Myometrial cell (primary cell): ENCODE measurements around the gene AUP1. TPM values are rescaled to one million over a fixed set of nuclear protein-coding genes. Genes with fewer than 3 reads are reported as not detected.

Experiments used
- total RNA-seq: library from RNA; depleted of rRNA; stranded (reverse); fragments of >200 nt; gene quantifications from 2 replicates; pipeline ENCODE4 v1.2.3, GENCODE V29; 2015

Gene AUP1, protein sequence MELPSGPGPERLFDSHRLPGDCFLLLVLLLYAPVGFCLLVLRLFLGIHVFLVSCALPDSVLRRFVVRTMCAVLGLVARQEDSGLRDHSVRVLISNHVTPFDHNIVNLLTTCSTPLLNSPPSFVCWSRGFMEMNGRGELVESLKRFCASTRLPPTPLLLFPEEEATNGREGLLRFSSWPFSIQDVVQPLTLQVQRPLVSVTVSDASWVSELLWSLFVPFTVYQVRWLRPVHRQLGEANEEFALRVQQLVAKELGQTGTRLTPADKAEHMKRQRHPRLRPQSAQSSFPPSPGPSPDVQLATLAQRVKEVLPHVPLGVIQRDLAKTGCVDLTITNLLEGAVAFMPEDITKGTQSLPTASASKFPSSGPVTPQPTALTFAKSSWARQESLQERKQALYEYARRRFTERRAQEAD
- 84.5 and 84.9 TPM in 2 replicates for total RNA-seq

GRCh38 chr2:74529357-74530238 is at the start of gene AUP1, which contains the start of gene HTRA2:
AUP1 (minus strand) TSS chr2:74529706; CDS start chr2:74529629, 77 bp downstream.
HTRA2 (plus strand) TSS chr2:74529933; CDS start chr2:74530007, 74 bp downstream.

DNA sequence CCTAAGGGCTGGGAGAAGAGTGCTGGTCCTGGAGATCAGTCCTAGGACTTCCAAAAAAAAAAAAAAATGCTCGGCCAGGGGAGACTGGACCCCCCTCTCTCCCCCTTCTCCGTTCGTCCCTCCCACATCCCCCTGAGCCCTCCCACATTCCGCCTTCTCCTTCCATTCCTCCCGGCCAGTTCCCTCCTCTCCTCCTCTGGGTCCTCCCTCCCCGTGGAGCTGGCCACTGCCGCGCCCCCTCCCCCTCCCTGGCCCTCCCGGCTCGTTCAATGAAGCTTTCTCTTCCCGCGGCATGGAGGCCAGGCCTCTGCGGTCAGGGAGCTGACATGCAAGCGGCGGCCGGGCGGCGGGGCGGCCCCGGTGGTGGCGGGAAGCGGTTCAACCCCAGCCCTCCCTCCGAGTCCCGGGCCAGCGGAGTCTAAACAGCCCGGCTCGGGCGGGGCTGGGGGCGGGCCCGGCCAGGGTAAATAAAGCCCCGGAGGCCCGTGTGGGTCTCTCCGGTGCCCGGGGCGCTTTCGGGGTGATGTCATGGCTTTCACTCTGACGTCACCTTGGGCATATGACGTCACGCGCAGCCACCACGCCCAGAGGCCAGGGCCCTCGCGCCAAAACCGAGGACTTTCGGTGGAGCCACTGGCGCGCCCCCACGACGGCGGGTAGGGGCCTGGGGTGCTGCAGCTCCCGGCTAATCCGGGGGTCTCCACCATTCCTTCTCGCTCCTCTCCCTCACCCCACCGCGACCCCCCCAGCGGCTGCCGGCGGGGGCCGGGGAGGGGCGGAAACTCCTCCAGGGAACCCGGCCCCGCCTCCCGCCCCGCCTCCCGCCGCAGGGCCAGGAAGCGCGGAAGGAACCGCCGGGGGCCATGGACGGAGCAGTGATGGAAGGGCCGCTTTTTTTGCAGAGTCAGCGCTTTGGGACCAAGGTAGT is 24.6 kb upstream of the AUP1 start, which contains the start of the genes DOK1 and LOXL3:
Gene DOK1, plus strand, starts transcription at position 829 of the 928 bp plus-strand sequence. Its CDS starts 35 bp downstream, at position 864.
Gene LOXL3, minus strand, starts transcription at position 51 of the 928 bp plus-strand sequence. CDS start 1,308 bp downstream, outside the sequence.

GRCh38 chr2:74525717-74526648 is 3.5 kb downstream of the AUP1 start, which contains the start of gene DQX1:
DQX1 (minus strand) TSS chr2:74526231; CDS start chr2:74525729, 502 bp downstream.

DNA sequence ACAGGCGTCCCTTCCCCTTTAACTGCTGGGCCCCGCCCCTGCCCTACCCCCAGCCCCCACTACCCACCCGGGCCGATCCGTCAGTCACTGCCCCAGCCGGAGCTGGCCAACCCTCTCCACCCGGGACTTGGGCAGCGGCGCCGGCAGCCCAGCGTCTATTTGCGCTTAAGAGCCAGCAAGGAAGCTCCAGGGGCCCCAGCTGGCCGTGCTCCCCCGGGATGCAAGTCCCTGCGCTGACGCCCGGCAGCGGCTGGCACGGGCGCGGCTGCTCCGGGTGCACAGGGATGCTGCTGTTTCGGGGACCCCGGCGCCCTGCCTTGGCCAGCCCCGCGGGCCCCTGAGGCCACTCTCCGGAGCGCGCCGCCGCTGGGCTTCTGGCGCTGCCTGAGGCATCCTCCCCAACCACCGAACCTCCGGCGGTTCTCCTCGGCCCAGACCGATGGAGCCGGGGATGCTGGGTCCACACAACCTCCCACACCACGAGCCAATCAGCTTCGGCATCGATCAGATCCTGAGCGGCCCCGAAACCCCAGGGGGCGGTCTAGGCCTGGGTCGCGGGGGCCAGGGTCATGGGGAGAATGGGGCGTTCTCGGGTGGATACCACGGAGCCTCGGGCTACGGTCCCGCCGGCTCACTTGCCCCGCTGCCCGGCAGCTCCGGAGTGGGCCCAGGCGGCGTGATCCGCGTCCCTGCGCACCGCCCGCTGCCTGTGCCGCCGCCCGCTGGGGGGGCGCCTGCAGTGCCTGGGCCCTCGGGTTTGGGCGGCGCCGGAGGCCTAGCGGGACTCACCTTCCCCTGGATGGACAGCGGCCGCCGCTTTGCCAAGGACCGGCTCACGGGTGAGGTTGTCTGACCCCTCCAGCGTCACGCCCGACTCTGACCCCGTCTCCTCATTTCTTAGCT is 14.9 kb downstream of the AUP1 start, which contains the start of gene TLX2:
Gene TLX2, plus strand, starts transcription at position 83 of the 903 bp plus-strand sequence. Its CDS starts 357 bp downstream, at position 440.

GRCh38 chr2:74507145-74507925 is 22.2 kb downstream of the AUP1 start, which contains the start of gene PCGF1:
PCGF1 (minus strand) TSS chr2:74507695; CDS start chr2:74507668, 27 bp downstream.

GRCh38 chr2:74499267-74499939 is 30.1 kb downstream of the AUP1 start, which contains the start of gene LBX2:
LBX2 (minus strand) TSS chr2:74499603; CDS start chr2:74499537, 66 bp downstream.

DNA sequence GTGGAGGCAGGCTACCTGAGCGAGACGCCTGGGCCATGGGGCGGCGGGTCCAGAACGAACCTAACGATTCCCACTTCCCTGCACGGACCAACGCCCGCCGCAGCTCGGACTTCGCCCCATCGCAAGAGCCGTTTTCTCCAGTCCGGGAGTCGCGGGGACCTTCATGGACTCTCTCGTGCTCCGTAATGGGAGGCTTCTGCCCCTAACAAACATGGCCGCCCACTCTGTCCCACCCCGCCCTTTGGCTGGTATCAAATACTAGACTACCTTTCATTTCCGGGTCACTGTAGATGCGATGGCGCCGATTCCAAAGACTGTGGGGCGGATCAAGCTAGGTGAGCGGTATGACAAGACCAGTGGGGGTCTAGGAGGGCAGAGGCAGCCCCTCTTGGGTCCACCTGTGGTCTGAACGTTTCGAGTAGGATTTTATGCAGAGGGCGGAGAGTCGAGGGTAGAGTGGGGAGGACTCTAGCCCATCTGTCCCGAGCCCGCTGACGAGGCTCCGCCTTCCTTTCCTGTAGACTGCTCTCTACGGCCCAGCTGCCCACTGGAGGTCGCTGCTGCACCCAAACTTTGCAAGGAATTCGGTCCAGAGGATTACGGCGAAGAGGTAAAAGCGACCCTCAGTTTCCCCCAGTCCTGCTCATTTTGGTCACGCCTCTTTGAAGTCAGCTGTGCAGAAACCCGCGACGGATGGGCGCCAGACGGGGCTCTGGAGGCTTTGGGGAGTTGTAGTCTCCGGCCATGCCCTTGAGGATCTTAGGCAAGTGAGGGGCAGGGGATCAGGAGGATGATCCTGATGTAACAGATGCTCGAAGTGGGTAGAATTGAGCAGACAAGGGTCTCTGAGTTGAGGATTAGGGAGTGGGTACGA is 46.5 kb downstream of the AUP1 start, which contains the start of the genes CCDC142 and TTC31:
Gene CCDC142, minus strand, starts transcription at position 198 of the 874 bp plus-strand sequence. Its CDS starts 161 bp downstream, at position 37.
Gene TTC31, plus strand, starts transcription at position 281 of the 874 bp plus-strand sequence. Its CDS starts 15 bp downstream, at position 296.

Other genes with a start within 250 kb of the AUP1 start
- not detected in 2 replicates for gene SLC4A5, start 186.3 kb downstream of the AUP1 start, total RNA-seq
- 139 and 142 TPM in 2 replicates for gene DCTN1, start 149.4 kb downstream of the AUP1 start, total RNA-seq
- 2.8 and 7.5 TPM in 2 replicates for gene C2orf81, start 108.1 kb downstream of the AUP1 start, total RNA-seq
- gene WDR54, start 108.0 kb downstream of the AUP1 start, total RNA-seq, result 54.2 and 63.1 TPM in 2 replicates
- gene RTKN, start 87.8 kb downstream of the AUP1 start, total RNA-seq, result 14.9 and 18.7 TPM in 2 replicates
- gene INO80B, start 74.6 kb downstream of the AUP1 start, total RNA-seq, result 3.0 and 18.2 TPM in 2 replicates
- gene WBP1, start 71.3 kb downstream of the AUP1 start, total RNA-seq, result 54.1 and 60.8 TPM in 2 replicates
- gene MOGS, start 64.3 kb downstream of the AUP1 start, total RNA-seq, result 102 and 123 TPM in 2 replicates
- 39.5 and 60.5 TPM in 2 replicates for gene MRPL53, start 57.0 kb downstream of the AUP1 start, total RNA-seq
- gene CCDC142, start 46.7 kb downstream of the AUP1 start, total RNA-seq, result 8.4 and 11.7 TPM in 2 replicates
- 18.5 and 31.2 TPM in 2 replicates for gene TTC31, start 46.6 kb downstream of the AUP1 start, total RNA-seq
- gene LBX2, start 30.1 kb downstream of the AUP1 start, total RNA-seq, result 1.7 and 4.1 TPM in 2 replicates
- 11.7 and 16.4 TPM in 2 replicates for gene PCGF1, start 22.0 kb downstream of the AUP1 start, total RNA-seq
- gene TLX2, start 15.3 kb downstream of the AUP1 start, total RNA-seq, result not detected in 2 replicates
- gene DQX1, start 3.5 kb downstream of the AUP1 start, total RNA-seq, result 0.58 TPM in 1 of 2 replicates, not detected in the other
- gene HTRA2, start 227 bp upstream of the AUP1 start, total RNA-seq, result 38.5 and 44.4 TPM in 2 replicates
- 12.9 and 15.6 TPM in 2 replicates for gene LOXL3, start 24.2 kb upstream of the AUP1 start, total RNA-seq
- gene DOK1, start 25.0 kb upstream of the AUP1 start, total RNA-seq, result 23.9 and 30.3 TPM in 2 replicates
- not detected in 2 replicates for gene M1AP, start 118.6 kb upstream of the AUP1 start, total RNA-seq
- gene SEMA4F, start 124.5 kb upstream of the AUP1 start, total RNA-seq, result 4.0 and 9.7 TPM in 2 replicates